CD14-positive monocyte (primary cell): ENCODE measurements around the gene IL36RN. TPM values are rescaled to one million over a fixed set of nuclear protein-coding genes. Genes with fewer than 3 reads are reported as not detected.

Experiments
- DNase-seq, 3 donors: peaks; one replicate each; pipeline ENCODE4 v3.0.0-alpha.2; 2011 to 2022
- H2AFZ ChIP-seq: 2 replicates; pipeline ENCODE4 v1.6.0; 2012; ENCODE audit warnings: mild to moderate bottlenecking, low read depth, low read length, inconsistent platforms; ENCODE audit not compliant: insufficient read depth, poor library complexity, severe bottlenecking
- H3K27ac ChIP-seq, 2 donors: 1 replicate in 1 of 2; 2 replicates in 1 of 2; pipeline ENCODE4 v1.5.1; 2012 to 2013; ENCODE audit warnings: low read length in 2 of 2, control low read depth in 1 of 2, inconsistent platforms in 1 of 2, low read depth in 1 of 2, mild to moderate bottlenecking in 1 of 2
- H3K27me3 ChIP-seq, 2 donors: one replicate each; pipeline versions ENCODE4 v1.6.0 to v1.6.1; 2011 to 2013; ENCODE audit warnings: low read length in 2 of 2; ENCODE audit not compliant: control insufficient read depth in 2 of 2, insufficient read depth in 2 of 2
- H3K36me3 ChIP-seq, 2 donors: replicated peaks in 1 of 2; 1 replicate in 1 of 2; 2 replicates in 1 of 2; pipeline versions ENCODE4 v1.5.1 to v1.6.1; 2012 to 2013; ENCODE audit warnings: low read length in 2 of 2, control low read depth in 1 of 2, inconsistent platforms in 1 of 2, mild to moderate bottlenecking in 1 of 2; ENCODE audit not compliant: insufficient read depth in 2 of 2, control insufficient read depth in 1 of 2
- H3K4me1 ChIP-seq, 2 donors: 1 replicate in 1 of 2; 2 replicates in 1 of 2; pipeline versions ENCODE4 v1.5.1 to v1.6.1; 2012 to 2013; ENCODE audit warnings: low read length in 2 of 2, control low read depth in 1 of 2, inconsistent platforms in 1 of 2, mild to moderate bottlenecking in 1 of 2, moderate library complexity in 1 of 2; ENCODE audit not compliant: insufficient read depth in 2 of 2, control insufficient read depth in 1 of 2
- H3K4me2 ChIP-seq: replicated peaks from 2 replicates; pipeline ENCODE3; 2012; ENCODE audit warnings: low read length, moderate library complexity, mild to moderate bottlenecking; ENCODE audit not compliant: poor library complexity, severe bottlenecking; ENCODE audit errors: extremely low read depth
- H3K4me3 ChIP-seq, 3 experiments: fragments of 200-600 bp in 1 of 3; sonication (generic) in 1 of 3; replicated peaks in 1 of 3; 1 replicate in 2 of 3; 2 replicates in 1 of 3; pipeline ENCODE4 v1.5.1; 2011 to 2013; ENCODE audit warnings: low read length in 3 of 3, mild to moderate bottlenecking in 3 of 3, control low read depth in 2 of 3, low read depth in 2 of 3, inconsistent platforms in 1 of 3, moderate library complexity in 1 of 3
- H3K79me2 ChIP-seq: 2 replicates; pipeline ENCODE4 v1.6.0; 2012; ENCODE audit warnings: mild to moderate bottlenecking, control low read depth, inconsistent platforms, low read length, moderate library complexity; ENCODE audit not compliant: insufficient read depth
- H3K9ac ChIP-seq: 2 replicates; pipeline ENCODE4 v1.6.0; 2017; ENCODE audit warnings: low read length, mild to moderate bottlenecking; ENCODE audit not compliant: insufficient read depth, poor library complexity, severe bottlenecking
- H3K9me3 ChIP-seq, 2 donors: replicated peaks in 1 of 2; 1 replicate in 1 of 2; 2 replicates in 1 of 2; pipeline versions ENCODE4 v1.5.1 to v1.6.1; 2012 to 2013; ENCODE audit warnings: low read length in 2 of 2, control low read depth in 1 of 2; ENCODE audit not compliant: control insufficient read depth in 1 of 2, insufficient read depth in 1 of 2
- H4K20me1 ChIP-seq: 2 replicates; pipeline ENCODE4 v1.6.0; 2012; ENCODE audit warnings: mild to moderate bottlenecking, low read length, control low read depth, moderate library complexity; ENCODE audit not compliant: insufficient read depth
- H3K27ac Mint-ChIP-seq, 7 donors: one replicate each; pipeline ENCODE4 v1.8.0; 2020; ENCODE audit warnings: mild to moderate bottlenecking in 7 of 7, mixed read lengths in 7 of 7, moderate library complexity in 6 of 7, inconsistent platforms in 2 of 7
- H3K27me3 Mint-ChIP-seq, 3 donors: one replicate each; pipeline ENCODE4 v1.8.0; 2021 to 2022; ENCODE audit warnings: low read depth in 3 of 3, mild to moderate bottlenecking in 3 of 3, mixed read lengths in 3 of 3, moderate library complexity in 3 of 3, inconsistent platforms in 1 of 3
- H3K36me3 Mint-ChIP-seq, 2 donors: one replicate each; pipeline ENCODE4 v1.8.0; 2020; ENCODE audit warnings: mixed read lengths in 2 of 2, inconsistent platforms in 1 of 2, mild to moderate bottlenecking in 1 of 2
- H3K4me1 Mint-ChIP-seq: one replicate; pipeline ENCODE4 v1.8.0; 2020; ENCODE audit warnings: mild to moderate bottlenecking, mixed read lengths
- H3K4me3 Mint-ChIP-seq, 2 donors: one replicate each; pipeline ENCODE4 v1.8.0; 2020; ENCODE audit warnings: mild to moderate bottlenecking in 2 of 2, mixed read lengths in 2 of 2, moderate library complexity in 1 of 2
- H3K9me3 Mint-ChIP-seq, 7 donors: one replicate each; pipeline ENCODE4 v1.8.0; 2020 to 2022; ENCODE audit warnings: mixed read lengths in 7 of 7, mild to moderate bottlenecking in 6 of 7, moderate library complexity in 6 of 7, inconsistent platforms in 2 of 7
- CTCF ChIP-seq: fragments of 200-600 bp; IDR thresholded peaks from one replicate; pipeline ENCODE4 v1.8.0; 2022; ENCODE audit warnings: antibody characterized with exemption, mild to moderate bottlenecking
- WGBS: methylation state at CpG from one replicate; pipeline ENCODE4 v1.1.5; 2013; ENCODE audit warnings: missing lambda C conversion rate; ENCODE audit not compliant: insufficient coverage; 5-methylcytosine and 5-hydroxymethylcytosine counted together
- intact Hi-C, 2 donors: fragments of 100-400 bp; cut with micrococcal nuclease; formaldehyde crosslinking; loops; one replicate each; pipeline versions ENCODE4 v1.15.0 to v1.15.1; 2023
- polyA plus RNA-seq, 3 donors: library from polyadenylated mRNA; depleted of rRNA in 1 of 3; unstranded in 2 of 3; stranded (reverse) in 1 of 3; fragments of 300-500 nt in 2 of 3; fragments of >200 nt in 1 of 3; fragmentation: Illumina TruSeq in 2 of 3; gene quantifications; 1 replicate in 2 of 3; 2 replicates in 1 of 3; pipeline ENCODE4 v1.2.3, GENCODE V29; 2012 to 2021

Gene IL36RN
- polyA plus RNA-seq, 3 donors, result not detected

DNA sequence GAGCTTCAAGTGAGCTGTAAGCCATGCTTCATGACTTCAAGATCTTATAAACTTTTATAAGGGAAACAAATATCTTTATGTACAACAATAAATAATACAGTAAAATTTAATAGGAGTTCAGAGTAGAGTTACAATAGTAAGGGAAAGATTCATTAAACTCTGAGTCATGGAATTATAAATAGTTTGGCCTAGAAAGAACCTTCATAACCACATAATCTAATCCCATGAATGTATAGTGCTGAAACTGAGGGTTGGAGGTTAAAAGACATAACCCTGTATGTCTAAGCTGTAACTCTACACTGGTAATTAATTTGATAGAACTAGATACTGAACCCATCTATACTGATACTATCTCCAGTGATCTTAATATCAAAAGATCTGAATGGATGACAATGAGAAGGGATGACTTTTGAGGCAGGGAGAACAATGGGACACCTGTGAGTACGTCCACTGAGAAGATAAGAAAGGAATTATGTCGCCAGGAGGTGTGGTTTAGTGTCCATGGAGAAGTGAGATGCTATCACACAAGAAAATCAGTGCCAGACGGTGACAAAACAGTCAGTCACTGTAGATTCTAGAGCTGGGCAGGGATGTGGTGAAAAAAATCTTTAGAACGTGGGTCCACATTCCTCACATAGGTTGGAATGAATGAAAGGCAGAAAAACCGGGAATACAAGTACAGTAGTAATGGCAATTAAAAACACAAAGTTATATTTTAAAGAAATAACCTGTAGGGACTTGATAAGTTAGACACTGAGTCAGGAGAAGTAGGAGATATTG, 9.9 kb downstream of the IL36RN start:
- Histone ChIP-seq H3K4me2 (no peak overlapping the region), H3K9ac (no peak overlapping the region), H3K4me3 (no peak overlapping the region), H3K36me3 (no peaks in the 10 kb centered on the region), H3K4me1 (no peaks in the 10 kb centered on the region), H3K27ac (no peak overlapping the region), H3K9me3 (no peaks in the 10 kb centered on the region), H3K79me2 (no peaks in the 10 kb centered on the region), H2AFZ (no peak overlapping the region), H3K27me3 (no peaks in the 10 kb centered on the region), H4K20me1 (no peaks in the 10 kb centered on the region)
- Mint-ChIP-seq H3K27me3 (peaks cover 0 to 4% (median 3%) of the 10 kb centered on the region in 3 donors), H3K27ac (no peak overlapping the region), H3K4me1 (no peaks in the 10 kb centered on the region), H3K36me3 (no peaks in the 10 kb centered on the region), H3K4me3 (no peak overlapping the region), H3K9me3 (peaks cover 0 to 2% (median 0%) of the 10 kb centered on the region in 7 donors)
- intact Hi-C loops, result no loop called here
- no peak for TF ChIP-seq CTCF
- 33% methylated on average over 2 of the region's 5 CpGs for WGBS
- no peak for DNase-seq

DNA sequence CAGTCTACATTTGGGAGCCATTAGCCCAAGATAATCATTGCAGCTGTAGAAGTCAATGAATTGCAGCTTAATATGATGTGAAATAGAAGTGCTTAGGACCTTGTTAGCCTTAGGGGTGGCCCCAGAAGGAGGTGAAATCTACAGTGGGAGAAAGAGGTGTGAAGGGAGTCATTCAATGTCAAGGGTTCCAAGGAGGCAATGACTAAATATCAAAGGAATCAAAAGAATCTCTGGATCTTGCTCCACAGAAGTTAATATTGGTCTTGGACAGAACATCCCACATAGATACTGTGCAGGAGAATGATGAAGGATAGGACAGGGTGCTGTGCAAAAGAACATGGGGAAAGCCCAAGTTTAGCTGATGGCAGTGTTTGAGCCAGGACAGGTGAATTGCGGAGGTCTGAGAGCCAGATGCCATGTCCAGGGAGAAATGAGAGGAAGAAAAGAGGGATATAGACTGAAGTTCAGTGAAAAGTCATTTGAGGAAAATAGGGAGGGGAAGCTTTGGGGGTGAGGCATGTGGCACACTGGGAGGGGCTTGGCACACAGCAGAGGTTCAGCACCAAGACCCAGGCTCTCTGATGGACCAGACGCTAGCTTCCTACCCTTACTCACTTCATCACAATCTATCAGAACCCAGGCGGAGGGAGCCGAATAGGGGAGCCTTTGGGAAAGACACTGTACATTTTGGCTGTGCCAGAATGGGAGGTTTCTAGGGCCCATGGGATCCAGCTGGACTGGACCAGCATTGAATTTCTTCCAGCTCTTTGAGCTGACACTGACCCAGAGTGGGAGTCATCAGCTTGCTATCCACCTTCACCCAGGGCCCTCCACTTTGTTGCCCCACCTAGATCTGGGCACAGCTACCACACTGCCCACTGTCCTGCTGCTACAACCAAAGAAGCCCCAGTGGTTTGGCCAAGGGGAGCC, 10.9 kb downstream of the IL36RN start:
- Histone ChIP-seq H3K79me2 (no peaks in the 10 kb centered on the region), H3K4me1 (no peaks in the 10 kb centered on the region), H3K27ac (no peak overlapping the region), H4K20me1 (no peaks in the 10 kb centered on the region), H3K27me3 (no peaks in the 10 kb centered on the region), H3K4me3 (no peak overlapping the region), H2AFZ (no peak overlapping the region), H3K36me3 (no peaks in the 10 kb centered on the region), H3K9ac (no peak overlapping the region), H3K4me2 (no peak overlapping the region), H3K9me3 (no peaks in the 10 kb centered on the region)
- H3K27me3 Mint-ChIP-seq, result peaks cover 2 to 4% (median 3%) of the 10 kb centered on the region in 3 donors
- 90% methylated on average over 2 of the region's 4 CpGs for WGBS
- intact Hi-C loops, result no loop called here
- no peak overlapping the region for H3K4me3 Mint-ChIP-seq
- no peak overlapping the region for H3K27ac Mint-ChIP-seq
- no peaks in the 10 kb centered on the region for H3K36me3 Mint-ChIP-seq
- H3K9me3 Mint-ChIP-seq, result peaks cover 0 to 2% (median 0%) of the 10 kb centered on the region in 7 donors
- DNase-seq, result no peak
- no peaks in the 10 kb centered on the region for H3K4me1 Mint-ChIP-seq
- no peak for TF ChIP-seq CTCF
